ENCODE data around the gene CHRNA5.

DNA sequence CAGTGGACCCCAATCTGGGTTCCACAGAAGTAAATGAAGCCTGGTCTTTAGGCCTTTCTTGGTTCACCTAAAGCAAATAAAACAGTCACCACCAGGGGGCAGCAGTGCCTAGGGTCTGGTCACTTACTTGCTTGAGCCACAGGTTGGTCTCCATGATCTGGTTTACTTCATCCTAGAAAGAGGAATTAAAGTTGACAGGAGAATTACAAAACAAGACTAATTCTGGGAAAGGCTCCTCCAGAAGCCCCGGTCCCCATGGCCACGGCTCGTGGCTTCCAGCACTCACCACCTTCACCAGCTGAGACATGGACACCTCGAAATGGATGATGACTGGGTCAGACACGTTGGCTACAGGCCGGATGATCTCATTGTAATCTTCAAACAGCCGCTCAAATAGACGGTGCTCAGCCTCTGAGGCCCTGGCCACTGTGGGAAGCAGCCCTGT is 53.2 kb downstream of the CHRNA5 start:
- TF ChIP-seq, protein P1, sequence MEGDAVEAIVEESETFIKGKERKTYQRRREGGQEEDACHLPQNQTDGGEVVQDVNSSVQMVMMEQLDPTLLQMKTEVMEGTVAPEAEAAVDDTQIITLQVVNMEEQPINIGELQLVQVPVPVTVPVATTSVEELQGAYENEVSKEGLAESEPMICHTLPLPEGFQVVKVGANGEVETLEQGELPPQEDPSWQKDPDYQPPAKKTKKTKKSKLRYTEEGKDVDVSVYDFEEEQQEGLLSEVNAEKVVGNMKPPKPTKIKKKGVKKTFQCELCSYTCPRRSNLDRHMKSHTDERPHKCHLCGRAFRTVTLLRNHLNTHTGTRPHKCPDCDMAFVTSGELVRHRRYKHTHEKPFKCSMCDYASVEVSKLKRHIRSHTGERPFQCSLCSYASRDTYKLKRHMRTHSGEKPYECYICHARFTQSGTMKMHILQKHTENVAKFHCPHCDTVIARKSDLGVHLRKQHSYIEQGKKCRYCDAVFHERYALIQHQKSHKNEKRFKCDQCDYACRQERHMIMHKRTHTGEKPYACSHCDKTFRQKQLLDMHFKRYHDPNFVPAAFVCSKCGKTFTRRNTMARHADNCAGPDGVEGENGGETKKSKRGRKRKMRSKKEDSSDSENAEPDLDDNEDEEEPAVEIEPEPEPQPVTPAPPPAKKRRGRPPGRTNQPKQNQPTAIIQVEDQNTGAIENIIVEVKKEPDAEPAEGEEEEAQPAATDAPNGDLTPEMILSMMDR (IDR thresholded peaks at IDR 0.05) = peak; percentile 79 to 87 (median 82)
- TF ChIP-seq POLR2AphosphoS5 (IDR thresholded peaks at IDR 0.05) (no peak), POLR2A (IDR thresholded peaks at IDR 0.05) (no peak)
